Measurements from ENCODE around the gene MLEC. TPM values are rescaled to one million over a fixed set of nuclear protein-coding genes. Genes with fewer than 3 reads are reported as not detected.

The MLEC gene
- total and polyA plus RNA-seq, 2 experiments from 2014 or later, result 135 to 210 TPM

DNA sequence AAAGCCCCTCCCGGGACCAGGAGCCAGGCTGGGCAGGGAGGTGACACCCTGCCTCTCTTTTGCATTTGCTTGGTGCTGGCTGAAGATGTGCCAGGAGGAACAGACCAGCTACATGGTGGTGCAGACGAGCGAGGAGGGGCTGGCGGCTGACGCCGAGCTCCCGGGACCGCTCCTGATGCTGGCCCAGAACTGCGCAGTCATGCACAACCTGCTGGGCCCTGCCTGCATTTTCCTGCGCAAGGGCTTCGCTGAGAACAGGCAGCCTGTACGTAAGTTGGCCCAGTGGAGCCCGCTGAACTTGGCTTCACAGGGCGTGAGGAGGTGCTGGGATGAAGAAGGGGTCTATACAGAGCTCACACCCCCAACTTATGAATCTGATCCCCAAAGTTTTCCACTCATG, 30.9 kb upstream of the MLEC start:
- Histone ChIP-seq H3K4me1 (ENCODE audit: insufficient read depth) (no peaks in the 10 kb centered on the region), H2AFZ (no peak overlapping the region), H3K9me2 (replicated peaks; ENCODE audit: insufficient read depth) (no peaks in the 10 kb centered on the region), H3K36me3 (replicated peaks; ENCODE audit: insufficient read depth, low read depth) (no peaks in the 10 kb centered on the region), H3K27me3 (peaks cover 3% of the 10 kb centered on the region), H4K20me1 (ENCODE audit: insufficient read depth, poor library complexity, severe bottlenecking) (no peaks in the 10 kb centered on the region), H3K79me2 (no peaks in the 10 kb centered on the region), H3K4me2 (no peak overlapping the region), H3K4me3 (no peak overlapping the region), H3K9me3 (ENCODE audit: low read depth) (no peaks in the 10 kb centered on the region), H3K27ac (no peak overlapping the region)
- WGBS (ENCODE audit: low lambda C conversion rate, missing lambda C conversion rate), result 92% methylated on average over 14 of the region's 14 CpGs
- TF ChIP-seq EZH2 (IDR thresholded peaks at IDR 0.05; ENCODE audit: borderline replicate concordance) (no peak), EZH2phosphoT487 (IDR thresholded peaks at IDR 0.05; ENCODE audit: low read depth, severe bottlenecking, unreplicated experiment) (no peak)
- TF ChIP-seq, protein P1, sequence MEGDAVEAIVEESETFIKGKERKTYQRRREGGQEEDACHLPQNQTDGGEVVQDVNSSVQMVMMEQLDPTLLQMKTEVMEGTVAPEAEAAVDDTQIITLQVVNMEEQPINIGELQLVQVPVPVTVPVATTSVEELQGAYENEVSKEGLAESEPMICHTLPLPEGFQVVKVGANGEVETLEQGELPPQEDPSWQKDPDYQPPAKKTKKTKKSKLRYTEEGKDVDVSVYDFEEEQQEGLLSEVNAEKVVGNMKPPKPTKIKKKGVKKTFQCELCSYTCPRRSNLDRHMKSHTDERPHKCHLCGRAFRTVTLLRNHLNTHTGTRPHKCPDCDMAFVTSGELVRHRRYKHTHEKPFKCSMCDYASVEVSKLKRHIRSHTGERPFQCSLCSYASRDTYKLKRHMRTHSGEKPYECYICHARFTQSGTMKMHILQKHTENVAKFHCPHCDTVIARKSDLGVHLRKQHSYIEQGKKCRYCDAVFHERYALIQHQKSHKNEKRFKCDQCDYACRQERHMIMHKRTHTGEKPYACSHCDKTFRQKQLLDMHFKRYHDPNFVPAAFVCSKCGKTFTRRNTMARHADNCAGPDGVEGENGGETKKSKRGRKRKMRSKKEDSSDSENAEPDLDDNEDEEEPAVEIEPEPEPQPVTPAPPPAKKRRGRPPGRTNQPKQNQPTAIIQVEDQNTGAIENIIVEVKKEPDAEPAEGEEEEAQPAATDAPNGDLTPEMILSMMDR (IDR thresholded peaks at IDR 0.05; ENCODE audit: poor library complexity), result no peak
- DNase-seq (ENCODE audit: low spot score), result no peak

DNA sequence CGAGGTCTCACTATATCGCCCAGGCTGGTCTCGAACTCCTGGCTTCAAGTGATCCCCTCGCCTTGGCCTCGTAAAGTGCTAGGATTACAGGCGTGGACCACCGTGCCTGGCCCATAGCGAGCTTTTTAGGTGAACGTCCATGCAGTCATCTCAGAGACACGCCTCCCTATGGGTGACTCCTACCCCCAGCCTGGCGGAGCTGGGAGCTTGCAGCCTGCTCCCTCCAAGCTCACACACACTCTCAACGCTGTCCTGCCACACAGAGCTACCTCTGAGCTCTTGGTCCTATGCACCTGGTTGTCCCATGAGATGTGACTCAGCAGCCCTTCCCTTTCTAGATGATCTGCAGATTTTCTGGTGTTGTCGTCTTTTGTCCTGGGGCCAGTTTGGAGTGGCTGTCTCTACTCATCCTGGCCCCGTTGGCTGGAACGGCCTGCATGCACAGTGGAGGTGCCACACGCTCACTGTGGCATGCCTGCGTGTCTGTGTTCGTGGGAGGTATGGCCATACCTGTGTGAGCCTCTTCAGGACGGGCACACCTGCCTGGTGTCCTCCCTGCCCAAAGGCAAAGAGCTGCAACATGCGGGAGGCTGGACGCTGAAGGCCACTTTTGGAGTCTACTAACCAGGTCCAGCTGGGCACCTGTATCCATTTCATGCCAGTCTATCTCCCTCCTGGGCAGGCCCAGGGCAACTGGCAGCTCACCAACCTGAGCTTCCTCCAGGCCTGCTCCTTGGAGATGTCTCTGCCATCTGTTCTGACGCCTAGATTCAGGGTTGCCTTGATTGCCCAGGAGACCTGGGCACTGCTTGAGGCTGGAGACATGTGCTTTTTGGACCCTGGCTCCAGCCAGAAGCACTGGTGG, 28.4 kb upstream of the MLEC start:
- Histone ChIP-seq H3K4me2 (no peak overlapping the region), H3K36me3 (replicated peaks; ENCODE audit: insufficient read depth, low read depth) (no peaks in the 10 kb centered on the region), H3K4me3 (no peak overlapping the region), H2AFZ (no peak overlapping the region), H3K79me2 (no peaks in the 10 kb centered on the region), H3K4me1 (ENCODE audit: insufficient read depth) (no peaks in the 10 kb centered on the region), H4K20me1 (ENCODE audit: insufficient read depth, poor library complexity, severe bottlenecking) (no peaks in the 10 kb centered on the region), H3K27ac (no peak overlapping the region), H3K27me3 (no peaks in the 10 kb centered on the region), H3K9me2 (replicated peaks; ENCODE audit: insufficient read depth) (no peaks in the 10 kb centered on the region), H3K9me3 (ENCODE audit: low read depth) (no peaks in the 10 kb centered on the region)
- TF ChIP-seq EZH2 (IDR thresholded peaks at IDR 0.05; ENCODE audit: borderline replicate concordance) (no peak), EZH2phosphoT487 (IDR thresholded peaks at IDR 0.05; ENCODE audit: low read depth, severe bottlenecking, unreplicated experiment) (no peak)
- TF ChIP-seq, protein P1 (IDR thresholded peaks at IDR 0.05; ENCODE audit: poor library complexity), result no peak
- DNase-seq (ENCODE audit: low spot score), result no peak
- 86% methylated on average over 22 of the region's 22 CpGs for WGBS (ENCODE audit: low lambda C conversion rate, missing lambda C conversion rate)

DNA sequence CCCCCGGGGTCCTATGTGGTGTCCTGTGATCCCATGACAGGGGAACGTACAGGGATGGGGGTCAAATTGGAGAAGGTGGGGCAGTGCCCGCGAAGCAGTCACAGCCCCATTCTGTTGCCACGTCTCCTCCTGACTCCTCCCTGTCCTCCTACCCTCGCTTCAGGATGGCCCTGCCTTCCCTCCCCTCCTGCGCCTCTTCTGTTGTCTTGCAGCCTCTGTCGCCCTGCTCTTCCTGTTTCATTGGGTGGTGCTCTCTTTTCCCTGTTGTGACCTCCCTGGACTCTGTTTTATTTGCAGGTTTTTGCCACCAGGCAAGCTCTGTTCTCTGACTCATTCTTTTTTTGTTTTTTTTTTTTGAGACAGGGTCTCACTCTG, 27.8 kb upstream of the MLEC start:
- TF ChIP-seq, protein P1 (IDR thresholded peaks at IDR 0.05; ENCODE audit: poor library complexity), result no peak
- TF ChIP-seq EZH2 (IDR thresholded peaks at IDR 0.05; ENCODE audit: borderline replicate concordance) (no peak), EZH2phosphoT487 (IDR thresholded peaks at IDR 0.05; ENCODE audit: low read depth, severe bottlenecking, unreplicated experiment) (no peak)
- no peaks in the 10 kb centered on the region for H3K36me3 ChIP-seq (replicated peaks; ENCODE audit: insufficient read depth, low read depth)
- no peaks in the 10 kb centered on the region for H3K9me3 ChIP-seq (ENCODE audit: low read depth)
- no peak overlapping the region for H3K4me3 ChIP-seq
- H3K4me1 ChIP-seq (ENCODE audit: insufficient read depth), result no peaks in the 10 kb centered on the region
- no peak overlapping the region for H3K27ac ChIP-seq
- H2AFZ ChIP-seq, result no peak overlapping the region
- no peak overlapping the region for H3K4me2 ChIP-seq
- no peak for DNase-seq (ENCODE audit: low spot score)
- no peaks in the 10 kb centered on the region for H3K79me2 ChIP-seq
- no peaks in the 10 kb centered on the region for H4K20me1 ChIP-seq (ENCODE audit: insufficient read depth, poor library complexity, severe bottlenecking)
- 76% methylated on average over 8 of the region's 8 CpGs for WGBS (ENCODE audit: low lambda C conversion rate, missing lambda C conversion rate)
- H3K27me3 ChIP-seq, result no peaks in the 10 kb centered on the region
- H3K9me2 ChIP-seq (replicated peaks; ENCODE audit: insufficient read depth), result no peaks in the 10 kb centered on the region
